CD1c-positive myeloid dendritic cell (primary cell): ENCODE measurements around the gene CERT1.

ENCODE experiments used
- DNase-seq: peaks from one replicate; pipeline ENCODE4 v3.0.0-alpha.2; 2016; ENCODE audit errors: extremely low spot score

CERT1 gene

DNA sequence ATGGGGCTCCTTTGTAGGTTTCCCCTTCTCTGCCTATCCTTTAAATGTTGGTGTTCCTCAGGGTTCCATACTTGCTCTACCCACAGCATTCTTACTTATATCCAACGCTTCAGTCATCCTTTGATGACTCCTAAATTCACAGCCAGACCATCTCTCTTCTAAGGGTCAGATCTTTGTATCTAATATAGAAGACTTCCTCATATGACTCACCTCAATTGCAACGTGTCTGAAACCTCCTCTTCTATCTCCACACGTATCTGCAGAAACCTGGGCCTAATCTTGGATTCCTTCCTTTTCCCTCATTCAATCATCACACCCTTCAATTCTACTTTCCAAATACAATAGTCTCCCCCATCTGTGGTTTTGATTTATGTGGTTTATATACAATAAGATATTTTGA lies 106.1 kb downstream of the CERT1 start:
- no peak for DNase-seq

DNA sequence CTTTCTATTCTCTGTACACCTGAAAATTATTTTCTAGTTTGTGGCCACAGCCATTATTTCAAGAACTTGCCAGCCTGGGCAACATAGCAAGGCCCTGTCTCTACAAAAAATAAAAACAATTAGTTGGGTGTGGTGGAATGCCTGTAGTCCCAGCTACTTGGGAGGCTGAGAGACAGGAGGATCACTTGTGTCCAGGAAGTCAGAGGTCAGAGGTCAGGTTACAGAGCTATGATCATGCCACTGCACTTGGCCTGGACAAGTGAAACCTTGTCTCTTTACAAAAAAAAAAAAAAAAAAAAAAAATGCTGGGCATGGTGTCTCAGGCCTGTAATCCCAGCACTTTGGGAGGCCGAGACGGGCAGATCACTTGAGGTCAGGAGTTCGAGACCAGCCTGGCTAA lies 116.2 kb downstream of the CERT1 start:
- DNase-seq = no peak

DNA sequence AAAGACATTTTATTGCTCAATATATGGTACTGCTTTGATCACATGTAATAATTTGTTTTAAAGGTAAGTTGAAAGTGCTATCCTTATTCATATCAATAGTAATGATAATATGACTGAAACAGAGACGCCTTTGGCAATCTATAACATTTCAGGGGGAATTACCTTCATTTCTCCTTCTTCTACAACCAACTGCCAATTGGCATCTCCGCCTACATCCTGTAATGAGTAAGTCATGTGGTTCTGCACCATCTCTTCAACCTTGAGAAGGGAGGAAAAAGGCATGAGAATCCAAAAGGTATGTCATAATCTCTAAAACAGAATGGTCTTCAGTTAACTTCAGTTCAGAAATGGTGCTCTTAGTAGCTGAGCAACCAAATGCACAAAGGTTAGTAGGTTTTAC lies 122.0 kb downstream of the CERT1 start:
- no peak for DNase-seq

DNA sequence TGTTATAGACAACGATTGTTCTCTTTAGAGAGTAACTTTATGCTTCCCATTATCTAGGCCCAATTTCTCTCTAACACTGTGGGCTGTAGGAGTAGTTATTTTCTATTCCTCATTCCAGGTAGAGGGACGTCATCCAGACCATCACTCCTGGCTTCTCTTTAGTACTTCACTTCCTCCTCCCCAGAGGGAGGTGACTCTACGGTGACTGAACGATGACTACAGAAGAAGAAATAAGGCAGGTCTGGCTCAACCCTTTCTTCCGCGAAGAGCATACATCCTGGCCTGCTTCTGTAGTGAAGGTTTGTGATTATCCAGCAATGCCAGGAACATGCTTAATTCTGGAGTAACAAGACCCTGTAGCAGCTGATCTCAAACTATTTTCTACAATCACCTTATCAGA lies 123.6 kb downstream of the CERT1 start:
- DNase-seq = peak; percentile 41

DNA sequence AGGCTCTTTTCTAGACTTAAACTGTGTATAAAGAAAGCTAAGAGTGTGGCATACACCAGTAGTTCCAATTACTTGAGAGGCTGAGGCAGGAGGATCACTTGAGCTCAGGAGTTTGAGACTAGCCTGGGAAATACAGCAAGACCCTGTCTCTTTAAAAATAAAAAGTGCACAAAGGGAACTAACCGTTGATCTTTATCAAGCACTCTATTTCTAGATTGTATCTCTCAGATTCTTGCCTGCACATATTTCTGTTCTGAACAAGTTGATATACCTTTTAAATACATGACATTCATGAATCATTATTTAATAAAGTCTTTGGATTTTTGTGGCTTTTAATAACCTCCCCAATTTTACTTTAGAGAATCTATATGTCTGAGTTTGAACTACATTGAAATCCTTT lies 127.2 kb downstream of the CERT1 start:
- no peak for DNase-seq

DNA sequence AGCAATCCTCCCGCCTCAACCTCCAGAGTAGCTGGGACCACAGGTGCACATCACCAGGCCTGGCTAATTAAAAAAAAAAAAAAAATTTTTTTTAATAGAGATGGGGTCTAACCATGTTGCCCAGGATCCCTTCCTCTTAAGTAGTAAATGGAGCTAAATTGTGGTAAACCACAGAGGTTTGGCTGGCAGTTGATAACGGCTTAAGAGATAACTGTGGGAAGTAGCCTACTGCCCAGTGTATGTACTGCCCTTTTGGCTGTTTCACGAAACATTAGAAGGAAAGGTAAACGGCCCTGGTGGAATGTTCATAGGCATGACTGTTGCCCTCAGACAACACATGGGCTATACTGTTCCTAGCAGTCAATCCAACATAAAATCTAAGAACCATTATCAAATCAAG lies 130.0 kb downstream of the CERT1 start:
- DNase-seq = no peak

DNA sequence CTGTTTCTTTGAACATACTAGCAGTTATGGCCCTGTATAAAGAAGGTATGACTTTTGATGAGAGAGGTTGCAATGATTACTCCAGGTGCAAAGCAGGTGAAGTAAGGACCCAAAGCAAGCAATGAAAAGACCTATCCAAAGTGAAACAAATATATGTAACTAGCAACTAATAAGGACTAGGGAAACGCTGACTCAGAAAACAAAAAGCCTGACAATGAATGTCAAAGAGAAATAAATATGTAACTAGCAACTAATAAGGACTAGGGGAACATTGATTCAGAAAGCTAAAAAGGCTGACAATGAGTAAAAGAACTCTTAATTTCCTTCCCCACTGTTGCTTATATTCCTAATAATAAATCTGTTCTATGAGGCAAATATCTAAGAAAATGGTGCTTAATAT lies 131.3 kb downstream of the CERT1 start:
- DNase-seq = no peak

DNA sequence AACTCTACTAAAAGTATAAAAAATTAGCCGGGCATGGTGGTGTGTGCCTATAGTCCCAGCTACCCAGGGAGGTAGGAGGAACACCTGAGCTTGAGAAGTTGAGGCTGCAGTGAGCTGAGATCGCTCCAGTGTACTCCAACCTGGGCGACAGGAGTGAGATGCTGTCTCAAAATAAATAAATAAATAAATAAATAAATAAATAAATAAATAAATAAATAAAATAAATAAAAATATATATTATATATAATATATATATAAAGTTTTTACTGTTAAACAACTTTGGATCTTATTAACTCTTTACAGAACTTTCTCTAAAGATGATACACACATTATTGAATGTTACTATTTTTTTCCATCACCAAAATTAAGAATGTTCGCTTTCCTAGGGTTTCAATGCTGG lies 136.0 kb downstream of the CERT1 start:
- DNase-seq = no peak

DNA sequence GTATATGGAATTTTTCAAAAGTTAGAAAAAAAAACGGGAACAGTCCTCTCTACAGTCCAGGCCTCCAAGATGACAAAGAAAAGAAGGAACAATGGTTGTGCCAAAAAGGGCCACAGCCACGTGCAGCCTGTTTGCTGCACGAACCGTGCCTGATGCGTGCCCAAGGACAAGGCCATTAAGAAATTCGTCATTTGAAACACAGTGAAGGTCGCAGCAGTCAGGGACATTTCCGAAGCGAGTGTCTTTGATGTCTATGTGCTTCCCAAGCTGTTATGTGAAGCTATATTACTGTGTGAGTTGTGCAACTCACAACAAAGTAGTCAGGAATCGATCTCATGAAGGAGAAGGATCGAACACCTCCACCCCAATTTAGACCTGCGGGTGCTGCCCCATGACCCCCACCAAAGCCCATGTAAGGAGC lies 137.0 kb downstream of the CERT1 start:
- DNase-seq = no peak

DNA sequence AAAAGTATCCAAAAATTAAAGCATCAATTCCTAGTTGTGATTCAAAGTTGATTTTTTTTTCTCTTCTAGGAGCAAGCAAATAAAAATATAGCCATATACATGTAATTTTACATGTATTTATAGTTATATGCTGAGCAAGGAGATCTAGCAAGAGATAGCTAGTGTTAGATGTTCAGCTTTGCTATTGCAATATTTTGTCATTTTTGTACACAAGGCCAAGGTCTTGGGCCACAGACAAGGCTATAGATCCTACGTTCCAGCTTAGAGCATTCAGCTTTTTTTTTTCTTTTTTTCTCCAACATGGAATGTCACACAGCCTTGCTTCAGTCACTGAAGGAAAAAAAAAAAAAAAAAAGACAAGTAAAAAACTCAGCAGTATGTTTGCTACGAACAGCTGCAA lies 137.6 kb downstream of the CERT1 start:
- DNase-seq = no peak

DNA sequence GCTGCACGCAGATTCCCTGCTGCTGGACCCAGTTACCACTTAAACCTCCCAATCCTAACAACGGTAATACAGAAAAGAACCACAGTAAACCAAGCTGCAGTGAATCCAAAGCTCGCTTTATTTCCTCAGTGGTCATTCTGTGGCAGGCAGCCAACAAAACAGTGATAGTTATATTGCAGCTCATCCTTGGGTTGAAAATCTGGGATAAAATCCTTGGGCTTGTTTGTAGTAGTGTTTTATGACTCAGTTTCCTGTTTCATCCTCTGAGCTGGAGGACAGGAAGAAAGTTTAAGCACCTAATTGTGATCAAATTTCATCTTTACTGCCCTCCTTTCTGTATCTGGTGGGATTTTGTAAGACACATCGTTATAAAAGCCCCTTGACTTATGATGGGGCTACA lies 143.0 kb downstream of the CERT1 start:
- no peak for DNase-seq

DNA sequence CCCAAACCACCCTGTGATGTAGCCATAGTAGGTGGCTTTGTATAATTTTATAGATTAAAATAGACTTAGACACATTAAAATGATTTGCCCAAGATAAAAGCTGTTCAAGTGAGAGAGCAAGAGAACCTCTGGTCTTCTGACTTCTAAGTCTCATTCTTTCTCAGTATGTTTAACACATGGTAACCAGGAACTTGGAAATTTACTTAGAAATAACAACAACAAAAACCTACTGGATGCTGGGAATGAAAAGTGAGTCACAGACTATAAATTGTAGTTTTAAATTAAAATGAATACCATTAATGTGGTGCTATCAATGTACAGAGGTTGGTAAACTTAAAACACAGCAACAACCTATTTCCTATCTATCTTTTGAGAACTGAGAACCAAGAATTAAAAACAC lies 144.0 kb downstream of the CERT1 start:
- no peak for DNase-seq

DNA sequence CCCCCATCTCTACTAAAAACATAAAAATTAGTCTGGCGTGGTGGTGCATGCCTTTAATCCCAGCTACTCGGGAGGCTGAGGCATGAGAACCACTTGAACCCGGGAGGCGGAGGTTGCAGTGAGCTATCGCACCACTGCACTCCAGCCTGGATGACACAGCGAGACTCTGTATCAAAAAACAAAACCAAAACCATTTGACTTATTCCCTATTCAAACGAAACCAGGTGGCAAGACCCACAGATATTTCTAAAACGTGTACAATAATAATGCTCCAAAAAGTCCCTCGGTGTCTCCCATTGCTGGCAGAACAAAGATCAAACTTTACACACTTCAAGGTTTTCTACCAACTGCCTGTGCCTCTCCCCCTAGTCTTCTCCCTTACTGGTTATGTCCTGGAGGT lies 144.6 kb downstream of the CERT1 start:
- DNase-seq = no peak

DNA sequence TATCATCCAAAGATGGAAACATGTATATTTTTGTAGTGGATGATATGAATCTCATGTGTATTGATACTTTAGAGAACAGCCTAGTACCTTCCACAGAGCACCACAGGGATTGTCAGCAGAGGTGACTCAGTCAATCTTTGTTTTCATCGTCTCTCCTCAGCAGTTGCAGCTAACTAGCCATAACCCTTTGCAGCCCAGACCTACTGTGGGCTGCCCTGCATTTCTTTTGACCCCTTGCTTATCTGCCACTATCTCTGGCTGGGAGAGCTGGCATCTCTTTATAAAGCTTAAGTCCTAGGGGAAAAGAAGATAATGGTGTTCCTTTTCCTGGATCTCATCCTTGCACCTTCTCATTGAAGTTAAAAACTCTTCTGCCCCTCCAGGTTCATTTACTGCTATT lies 145.7 kb downstream of the CERT1 start:
- DNase-seq = no peak

DNA sequence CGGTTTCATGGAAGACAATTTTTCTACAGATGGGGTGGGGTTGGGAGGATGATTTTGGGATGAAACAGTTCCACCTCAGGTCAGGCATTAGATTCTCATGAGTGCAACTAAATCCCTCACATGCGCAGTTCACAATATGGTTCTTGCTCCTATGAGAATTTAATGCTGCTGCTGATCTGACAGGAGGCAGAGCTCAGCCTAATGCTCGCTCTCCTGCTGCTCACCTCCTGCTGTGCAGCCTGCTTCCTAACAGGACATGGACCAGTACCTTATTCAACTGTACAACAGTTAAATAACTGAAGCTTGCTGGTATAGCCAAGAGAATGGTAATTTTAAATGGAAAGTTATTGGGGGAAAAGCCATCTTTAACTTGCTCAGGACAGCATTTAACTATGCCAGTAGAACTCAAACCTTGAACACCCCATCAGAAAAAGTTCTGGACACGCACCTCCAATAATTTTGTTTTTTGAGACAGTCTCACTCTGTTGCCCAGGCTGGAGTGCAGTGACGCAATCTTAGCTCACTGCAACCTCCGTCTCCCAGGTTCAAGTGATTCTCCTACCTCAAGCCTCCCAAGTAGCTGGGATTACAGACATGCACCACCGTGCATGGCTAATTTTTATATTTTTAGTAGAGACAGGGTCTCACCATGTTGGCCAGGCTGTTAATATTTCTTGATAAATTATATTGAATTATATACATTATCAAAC lies 146.7 kb downstream of the CERT1 start:
- DNase-seq = no peak

DNA sequence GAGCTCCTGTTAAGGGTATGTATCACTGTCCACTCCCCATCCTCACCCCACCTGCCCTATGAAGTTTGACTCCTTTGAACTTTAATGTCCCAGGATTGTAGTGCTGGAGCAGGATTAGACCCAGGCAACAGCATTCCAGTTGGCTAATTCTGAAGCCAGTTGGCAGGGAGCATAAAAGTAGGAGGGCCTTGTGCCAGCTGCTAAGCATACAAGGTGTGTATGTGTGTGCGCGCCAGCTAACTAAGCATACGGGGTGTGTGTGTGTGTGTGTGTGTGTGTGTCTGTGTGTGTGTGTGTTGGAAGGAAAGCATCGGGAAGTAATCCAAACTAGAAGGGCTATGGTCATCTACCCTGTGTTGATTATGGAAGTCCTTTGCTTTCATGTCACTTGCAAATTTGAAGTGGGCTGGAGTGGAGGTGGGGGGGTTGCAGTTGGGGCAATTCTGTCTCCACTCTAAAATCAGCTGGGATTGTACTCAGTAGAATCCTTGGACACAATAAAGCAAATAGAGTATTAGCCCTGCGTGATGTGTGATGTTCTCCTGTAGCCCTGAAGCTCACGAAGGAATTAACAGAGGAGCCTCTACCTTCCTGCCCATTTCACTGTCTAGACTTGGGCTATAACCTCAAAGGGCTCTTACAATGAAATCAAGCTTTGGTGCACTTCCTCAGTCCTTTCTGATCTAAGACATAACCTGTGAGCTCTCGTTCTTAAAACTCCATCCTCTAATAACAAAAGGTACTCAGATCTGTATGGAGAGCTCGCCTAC lies 147.5 kb downstream of the CERT1 start:
- DNase-seq = no peak

DNA sequence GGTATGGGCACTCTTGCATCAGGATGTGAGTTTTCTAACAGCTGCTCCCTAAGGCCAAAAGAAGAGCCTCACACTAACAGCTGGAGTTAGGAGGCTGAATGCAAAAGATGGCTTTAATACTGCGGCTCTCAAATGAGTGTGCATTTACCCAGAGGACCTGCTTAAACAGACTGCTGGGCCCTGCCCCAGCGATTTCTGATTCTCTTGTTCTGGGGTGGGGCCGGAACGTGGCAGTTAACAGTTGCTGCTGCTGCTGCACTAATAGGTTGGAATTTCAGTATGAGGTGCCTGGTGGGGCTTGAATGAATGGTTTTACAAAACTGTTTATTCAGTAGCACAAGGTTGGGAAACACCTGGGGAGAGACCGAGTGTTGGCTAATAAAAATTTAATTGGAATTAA lies 148.3 kb downstream of the CERT1 start:
- no peak for DNase-seq

DNA sequence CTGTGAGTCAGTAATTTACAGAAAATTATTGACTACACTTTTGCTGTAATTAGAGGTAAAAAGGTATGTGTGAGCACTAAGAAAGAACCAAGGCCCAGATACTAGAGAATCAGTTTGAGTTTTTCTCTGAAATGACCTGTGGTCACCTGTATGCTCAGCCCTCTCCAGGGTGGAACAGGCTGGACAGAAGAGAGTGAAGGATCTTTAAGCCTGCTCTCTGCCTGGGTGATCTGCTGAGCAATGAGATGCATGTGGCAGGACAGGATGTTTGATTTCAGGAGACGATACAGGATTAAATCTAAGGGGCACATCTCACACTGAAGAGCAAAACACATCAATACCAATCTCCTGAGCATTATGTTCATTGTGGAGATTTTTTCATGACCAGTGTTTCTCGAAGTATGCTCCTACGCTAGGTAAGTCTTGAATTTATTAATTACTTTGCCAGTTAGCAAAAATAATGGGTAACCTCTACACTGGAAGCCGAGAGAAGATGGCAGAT lies 148.9 kb downstream of the CERT1 start:
- no peak for DNase-seq

DNA sequence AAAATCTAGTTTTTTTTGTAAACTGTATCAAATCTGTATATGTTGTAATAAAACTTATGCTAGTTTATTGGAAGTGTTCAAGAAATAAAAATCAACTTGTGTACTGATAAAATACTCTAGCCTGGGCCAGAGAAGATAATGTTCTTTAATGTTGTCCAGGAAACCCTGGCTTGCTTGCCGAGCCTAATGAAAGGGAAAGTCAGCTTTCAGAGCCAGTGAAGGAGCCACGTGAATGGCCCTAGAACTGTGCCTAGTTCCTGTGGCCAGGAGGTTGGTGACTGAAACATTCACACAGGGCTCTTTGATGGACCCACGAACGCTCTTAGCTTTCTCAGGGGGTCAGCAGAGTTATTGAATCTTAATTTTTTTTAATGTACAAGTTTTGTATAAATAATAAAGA lies 150.1 kb downstream of the CERT1 start:
- no peak for DNase-seq

DNA sequence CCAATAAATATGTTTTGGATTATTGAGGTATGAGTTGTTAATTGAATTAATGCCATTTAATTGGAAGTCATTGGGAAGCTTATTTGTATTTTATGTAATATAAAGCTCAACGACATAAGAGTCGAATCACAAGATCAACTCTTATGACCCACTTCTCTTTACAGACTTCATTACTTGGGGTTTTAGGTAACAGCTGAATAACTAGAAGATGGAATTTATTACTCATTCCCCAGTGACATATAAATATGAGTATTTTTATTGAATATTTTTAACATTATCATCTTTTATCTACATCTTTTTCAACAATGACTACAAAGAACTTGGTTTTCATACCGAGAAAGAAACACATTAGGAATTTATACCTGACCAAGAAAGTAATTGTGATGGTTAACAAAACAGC lies 153.3 kb downstream of the CERT1 start:
- DNase-seq = no peak

DNA sequence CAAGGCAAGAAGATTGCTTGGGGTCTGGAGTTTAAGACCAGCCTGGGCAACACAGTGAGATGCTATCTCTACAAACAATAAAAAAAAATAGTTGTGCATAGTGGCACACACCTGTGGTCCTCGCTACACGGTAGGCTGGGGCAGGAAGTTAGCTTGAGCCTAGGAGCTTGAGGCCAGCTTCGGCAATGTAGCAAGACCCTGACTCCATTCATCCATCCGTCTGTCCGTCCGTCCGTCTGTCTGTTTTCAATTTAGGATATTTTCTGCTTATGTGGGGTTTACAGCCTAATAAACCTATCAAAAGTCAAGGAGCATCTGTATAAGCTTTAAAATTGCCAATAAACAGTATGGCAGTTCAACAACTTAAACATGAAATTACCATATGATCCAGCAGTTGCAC lies 154.7 kb downstream of the CERT1 start:
- DNase-seq = no peak

DNA sequence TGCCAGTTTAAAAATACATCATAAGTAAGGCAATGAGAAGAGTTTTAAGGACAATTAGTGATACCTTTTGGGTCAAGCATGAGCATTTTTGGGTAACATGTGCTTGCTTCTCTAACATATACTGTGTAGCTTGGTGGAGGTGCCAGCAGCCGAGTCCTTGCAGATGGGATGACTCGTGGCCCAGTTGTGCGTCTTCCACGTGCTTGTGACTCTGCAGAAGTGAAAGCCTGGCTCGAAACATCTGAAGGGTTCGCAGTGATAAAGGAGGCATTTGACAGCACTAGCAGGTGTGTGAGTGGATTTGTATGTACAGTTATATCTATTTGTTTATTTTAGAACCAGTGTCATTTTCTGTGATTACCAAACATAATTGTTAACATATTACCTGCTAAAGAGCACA lies 156.2 kb downstream of the CERT1 start:
- no peak for DNase-seq

DNA sequence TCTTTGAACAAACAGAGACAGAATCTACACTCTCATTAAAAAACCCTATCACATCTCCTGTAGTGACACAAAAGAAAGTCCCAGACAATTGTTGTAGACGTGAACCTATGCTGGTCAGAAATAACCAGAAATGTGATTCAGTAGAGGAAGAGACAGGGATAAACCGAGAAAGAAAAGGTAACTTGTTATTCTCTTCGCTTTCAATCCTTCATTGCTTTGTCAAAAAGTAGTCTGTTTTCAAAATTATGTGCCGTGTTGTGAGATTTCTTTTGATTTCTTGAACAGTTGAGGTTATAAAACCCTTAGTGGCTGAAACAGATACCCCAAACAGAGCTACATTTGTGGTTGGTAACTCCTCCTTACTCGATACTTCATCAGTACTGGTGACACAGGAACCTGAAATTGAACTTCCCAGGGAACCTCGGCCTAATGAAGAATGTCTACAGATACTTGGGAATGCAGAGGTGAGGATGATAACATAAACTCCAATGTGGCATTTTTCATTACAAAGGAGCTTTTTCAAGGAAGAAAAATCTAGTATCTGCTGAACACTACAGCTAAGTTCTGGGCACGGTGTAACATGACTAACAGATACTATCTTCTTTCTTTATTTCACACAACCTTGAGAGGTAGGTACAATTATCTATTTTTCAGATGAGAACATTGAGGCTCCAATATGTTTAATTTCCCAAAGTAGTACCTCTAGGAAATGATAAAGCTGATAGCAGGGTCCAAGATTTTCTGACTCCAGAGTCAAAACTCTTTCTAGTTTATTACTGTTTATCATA lies 160.1 kb downstream of the CERT1 start:
- DNase-seq = no peak
